ENCODE measurements around the gene PLEKHB1.

GRCh38 chr11:73632996-73633395 is 13.4 kb upstream of the PLEKHB1 start:
- TF ChIP-seq POLR2AphosphoS5 (IDR thresholded peaks at IDR 0.05; ENCODE audit: low read depth, low read length) = no peak
- TF ChIP-seq, protein P1, sequence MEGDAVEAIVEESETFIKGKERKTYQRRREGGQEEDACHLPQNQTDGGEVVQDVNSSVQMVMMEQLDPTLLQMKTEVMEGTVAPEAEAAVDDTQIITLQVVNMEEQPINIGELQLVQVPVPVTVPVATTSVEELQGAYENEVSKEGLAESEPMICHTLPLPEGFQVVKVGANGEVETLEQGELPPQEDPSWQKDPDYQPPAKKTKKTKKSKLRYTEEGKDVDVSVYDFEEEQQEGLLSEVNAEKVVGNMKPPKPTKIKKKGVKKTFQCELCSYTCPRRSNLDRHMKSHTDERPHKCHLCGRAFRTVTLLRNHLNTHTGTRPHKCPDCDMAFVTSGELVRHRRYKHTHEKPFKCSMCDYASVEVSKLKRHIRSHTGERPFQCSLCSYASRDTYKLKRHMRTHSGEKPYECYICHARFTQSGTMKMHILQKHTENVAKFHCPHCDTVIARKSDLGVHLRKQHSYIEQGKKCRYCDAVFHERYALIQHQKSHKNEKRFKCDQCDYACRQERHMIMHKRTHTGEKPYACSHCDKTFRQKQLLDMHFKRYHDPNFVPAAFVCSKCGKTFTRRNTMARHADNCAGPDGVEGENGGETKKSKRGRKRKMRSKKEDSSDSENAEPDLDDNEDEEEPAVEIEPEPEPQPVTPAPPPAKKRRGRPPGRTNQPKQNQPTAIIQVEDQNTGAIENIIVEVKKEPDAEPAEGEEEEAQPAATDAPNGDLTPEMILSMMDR (IDR thresholded peaks at IDR 0.05) = no peak
- TF ChIP-seq TCF7L2 (IDR thresholded peaks at IDR 0.05; ENCODE audit: low read depth, low read length) = no peak
- TF ChIP-seq REST (IDR thresholded peaks at IDR 0.05; ENCODE audit: insufficient read depth in 1 of 2, low read depth in 2 of 2, low read length in 1 of 2) = no peak
- TF ChIP-seq SIN3A (IDR thresholded peaks at IDR 0.05; ENCODE audit: borderline replicate concordance, insufficient read depth, low read depth, low read length) = no peak
